Liver (tissue), 9 donors: ENCODE results near the gene KSR2. TPM values are rescaled to one million over a fixed set of nuclear protein-coding genes. Genes with fewer than 3 reads are reported as not detected.

Experiments used
- DNase-seq: peaks from one replicate; pipeline ENCODE4 v3.0.0-alpha.2; 2017; ENCODE audit warnings: low spot score
- H3K27ac ChIP-seq, 2 donors: one replicate each; pipeline ENCODE4 v1.7.0; 2013; ENCODE audit warnings: inconsistent platforms in 2 of 2, low read length in 2 of 2, control low read depth in 1 of 2, low read depth in 1 of 2, mild to moderate bottlenecking in 1 of 2
- H3K27me3 ChIP-seq, 4 donors: one replicate each; pipeline versions ENCODE4 v1.6.1 to v1.7.0; 2013; ENCODE audit warnings: low read length in 3 of 4, inconsistent platforms in 1 of 4, mild to moderate bottlenecking in 1 of 4, moderate library complexity in 1 of 4; ENCODE audit not compliant: control insufficient read depth in 4 of 4, insufficient read depth in 4 of 4
- H3K36me3 ChIP-seq, 4 donors: one replicate each; pipeline versions ENCODE4 v1.6.1 to v1.7.0; 2013; ENCODE audit warnings: low read length in 3 of 4, mild to moderate bottlenecking in 3 of 4, low read depth in 1 of 4, moderate library complexity in 1 of 4; ENCODE audit not compliant: control insufficient read depth in 4 of 4, insufficient read depth in 3 of 4
- H3K4me1 ChIP-seq, 4 donors: one replicate each; pipeline versions ENCODE4 v1.6.1 to v1.7.0; 2013; ENCODE audit warnings: low read length in 3 of 4, mild to moderate bottlenecking in 3 of 4, moderate library complexity in 1 of 4; ENCODE audit not compliant: control insufficient read depth in 4 of 4, insufficient read depth in 4 of 4
- H3K4me3 ChIP-seq, 3 donors: one replicate each; pipeline versions ENCODE4 v1.6.1 to v1.7.0; 2013; ENCODE audit warnings: low read length in 3 of 3, control low read depth in 1 of 3, low read depth in 1 of 3, mild to moderate bottlenecking in 1 of 3
- H3K9ac ChIP-seq, 2 donors: one replicate each; pipeline ENCODE4 v1.7.0; 2013; ENCODE audit warnings: low read length in 2 of 2, mild to moderate bottlenecking in 2 of 2, moderate library complexity in 2 of 2, control low read depth in 1 of 2, low read depth in 1 of 2
- H3K9me3 ChIP-seq, 4 donors: one replicate each; pipeline versions ENCODE4 v1.6.1 to v1.7.0; 2013; ENCODE audit warnings: low read length in 3 of 4; ENCODE audit not compliant: control insufficient read depth in 4 of 4
- CTCF ChIP-seq: fragments of 150-350 bp; IDR thresholded peaks from 2 replicates; pipeline ENCODE4 v1.5.1; 2017; ENCODE audit warnings: improper control_type of control experiment, low read depth, low read length; ENCODE audit not compliant: missing input control
- EGR1 ChIP-seq, 2 donors: IDR thresholded peaks; 2 replicates each; pipeline ENCODE4 v1.6.1; 2016 to 2018; ENCODE audit warnings: antibody characterized with exemption in 2 of 2, low read depth in 2 of 2
- FOXA1 ChIP-seq: IDR thresholded peaks from 2 replicates; pipeline ENCODE4 v1.6.1; 2016; ENCODE audit warnings: antibody characterized with exemption
- FOXA2 ChIP-seq: IDR thresholded peaks from 2 replicates; pipeline ENCODE4 v1.6.1; 2016; ENCODE audit warnings: antibody characterized with exemption
- GABPA ChIP-seq, 2 donors: IDR thresholded peaks in 1 of 2; conservative IDR thresholded peaks in 1 of 2; 2 replicates each; pipeline ENCODE4 v1.6.1; 2016; ENCODE audit warnings: antibody characterized with exemption in 2 of 2, mild to moderate bottlenecking in 1 of 2, moderate library complexity in 1 of 2
- HNF4A ChIP-seq, 2 donors: conservative IDR thresholded peaks; 2 replicates each; pipeline ENCODE4 v1.6.1; 2016; ENCODE audit warnings: antibody characterized with exemption in 2 of 2, mild to moderate bottlenecking in 2 of 2
- HNF4G ChIP-seq: IDR thresholded peaks from 2 replicates; pipeline ENCODE4 v1.6.1; 2016; ENCODE audit warnings: antibody characterized with exemption
- NR2F2 ChIP-seq: IDR thresholded peaks from 2 replicates; pipeline ENCODE4 v1.6.1; 2016; ENCODE audit warnings: antibody characterized with exemption
- RAD21 ChIP-seq, 2 donors: IDR thresholded peaks; 2 replicates each; pipeline ENCODE4 v1.6.1; 2016; ENCODE audit warnings: antibody characterized with exemption in 2 of 2, mild to moderate bottlenecking in 2 of 2
- REST ChIP-seq: IDR thresholded peaks from 2 replicates; pipeline ENCODE4 v1.6.1; 2016; ENCODE audit warnings: antibody characterized with exemption, mild to moderate bottlenecking
- RXRA ChIP-seq, 2 donors: IDR thresholded peaks; 2 replicates each; pipeline ENCODE4 v1.6.1; 2017 to 2018; ENCODE audit warnings: antibody characterized with exemption in 2 of 2, mild to moderate bottlenecking in 1 of 2
- SP1 ChIP-seq: IDR thresholded peaks from 2 replicates; pipeline ENCODE4 v1.6.1; 2018; ENCODE audit warnings: antibody characterized with exemption, mild to moderate bottlenecking
- TAF1 ChIP-seq: conservative IDR thresholded peaks from 2 replicates; pipeline ENCODE4 v1.6.1; 2016; ENCODE audit warnings: antibody characterized with exemption, mild to moderate bottlenecking
- ZBTB33 ChIP-seq: IDR thresholded peaks from 2 replicates; pipeline ENCODE4 v1.6.1; 2016; ENCODE audit warnings: antibody characterized with exemption
- WGBS: extraction: QIAGEN DNeasy Blood & Tissue Kit; methylation state at CpG from one replicate; pipeline ENCODE4 v1.1.7; 2013; 5-methylcytosine and 5-hydroxymethylcytosine counted together
- polyA plus RNA-seq, 2 donors: library from polyadenylated mRNA; stranded (reverse) in 1 of 2; unstranded in 1 of 2; fragments of 200-250 nt in 1 of 2; fragments of >200 nt in 1 of 2; fragmentation: Nextera tagmentation in 1 of 2; extraction: Ambion mirVana in 1 of 2; gene quantifications; one replicate each; pipeline versions ENCODE4 v1.2.1 to v1.2.3, GENCODE V29; 2013 to 2015
- total RNA-seq, 2 donors: library from RNA; depleted of rRNA; stranded (reverse); fragments of >200 nt; gene quantifications; one replicate each; pipeline ENCODE4 v1.2.3, GENCODE V29; 2014
- TF ChIP-seq, protein P1 (sequence below): IDR thresholded peaks from 2 replicates; pipeline ENCODE4 v1.6.1; 2016; ENCODE audit warnings: antibody characterized with exemption
- donor health status: healthy.
- donor health status: healthy.
- donor health status: healthy.
- donor health status: healthy.
- donor health status: healthy.

KSR2 gene
- total and polyA plus RNA-seq, 4 donors = under 0.01 to 0.02 (median under 0.01) TPM; not detected in 1

DNA sequence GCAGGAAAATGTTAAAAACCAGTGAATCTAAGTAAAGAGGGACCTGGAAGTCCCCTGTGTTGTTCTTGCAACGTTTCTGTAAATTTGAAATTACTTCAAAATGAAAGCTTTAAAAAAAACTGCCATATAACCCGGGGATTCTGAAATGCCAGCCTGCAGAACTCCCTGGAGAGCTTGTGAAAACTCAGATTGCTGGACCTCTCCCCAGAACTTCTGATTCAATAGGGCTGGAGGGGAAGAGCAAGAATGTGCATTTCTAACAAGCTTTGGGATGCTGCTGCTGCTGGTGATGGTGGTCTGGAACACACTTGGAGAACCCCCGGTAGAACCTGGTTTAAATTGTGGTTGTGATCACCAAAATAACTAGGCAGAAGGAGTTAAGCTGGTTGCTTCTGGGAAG lies 307.3 kb downstream of the KSR2 start:
- 59% methylated on average over 3 of the region's 3 CpGs for WGBS
- TF ChIP-seq REST = no peak
- no peak for TF ChIP-seq FOXA2
- no peak for TF ChIP-seq CTCF
- no peak for TF ChIP-seq EGR1 (IDR thresholded peaks at IDR 0.05; ENCODE audit: low read depth in 2 of 2)
- no peak for TF ChIP-seq SP1
- TF ChIP-seq, protein P1, sequence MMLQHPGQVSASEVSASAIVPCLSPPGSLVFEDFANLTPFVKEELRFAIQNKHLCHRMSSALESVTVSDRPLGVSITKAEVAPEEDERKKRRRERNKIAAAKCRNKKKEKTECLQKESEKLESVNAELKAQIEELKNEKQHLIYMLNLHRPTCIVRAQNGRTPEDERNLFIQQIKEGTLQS = no peak
- no peak for TF ChIP-seq NR2F2
- TF ChIP-seq GABPA (IDR thresholded peaks at IDR 0.05 in 1 of 2, conservative IDR thresholded peaks at IDR 0.05 in 1 of 2) = no peak
- TF ChIP-seq TAF1 = no peak
- Histone ChIP-seq H3K4me3 (no peak overlapping the region), H3K4me1 (no peaks in the 10 kb centered on the region), H3K9me3 (no peaks in the 10 kb centered on the region), H3K9ac (no peak overlapping the region), H3K27me3 (peaks cover 0 to 7% (median 0%) of the 10 kb centered on the region in 4 donors), H3K27ac (no peak overlapping the region), H3K36me3 (no peaks in the 10 kb centered on the region)
- DNase-seq = no peak

DNA sequence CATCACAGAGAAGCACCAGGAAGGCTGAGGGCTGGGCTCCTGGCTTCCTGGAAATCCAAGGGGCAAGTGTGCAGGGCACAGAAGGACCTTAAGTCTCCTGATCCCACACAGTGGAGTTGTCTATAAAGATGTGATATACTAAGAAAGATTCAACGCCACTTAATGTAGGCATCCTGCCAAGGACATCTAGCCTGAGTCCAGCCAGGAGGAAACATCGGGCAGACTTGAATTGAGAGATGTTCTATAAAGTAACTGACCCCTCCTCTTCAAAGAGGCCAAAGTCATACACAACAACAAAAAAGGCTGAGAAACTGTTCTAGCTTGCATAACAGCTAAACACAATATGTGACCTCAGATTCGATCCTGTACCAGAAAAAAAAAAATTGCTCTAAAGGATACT lies 307.9 kb downstream of the KSR2 start:
- DNase-seq = no peak
- WGBS = 79% methylated on average over 3 of the region's 3 CpGs
- no peak for TF ChIP-seq HNF4G
- TF ChIP-seq SP1 = no peak
- no peak for TF ChIP-seq GABPA (IDR thresholded peaks at IDR 0.05 in 1 of 2, conservative IDR thresholded peaks at IDR 0.05 in 1 of 2)
- TF ChIP-seq TAF1 = no peak
- TF ChIP-seq FOXA2 = no peak
- no peak for TF ChIP-seq EGR1 (IDR thresholded peaks at IDR 0.05; ENCODE audit: low read depth in 2 of 2)
- TF ChIP-seq, protein P1 = no peak
- TF ChIP-seq REST = no peak
- TF ChIP-seq HNF4A (conservative IDR thresholded peaks at IDR 0.05) = no peak
- no peak for TF ChIP-seq RAD21 (IDR thresholded peaks at IDR 0.05)
- TF ChIP-seq RXRA (IDR thresholded peaks at IDR 0.05) = no peak
- no peak for TF ChIP-seq CTCF
- TF ChIP-seq FOXA1 = no peak
- no peak for TF ChIP-seq ZBTB33

More for the DNA sequence above, 307.9 kb downstream of the KSR2 start:
- H3K9ac ChIP-seq = no peak overlapping the region
- no peaks in the 10 kb centered on the region for H3K9me3 ChIP-seq
- no peak overlapping the region for H3K4me3 ChIP-seq
- no peaks in the 10 kb centered on the region for H3K36me3 ChIP-seq
- H3K4me1 ChIP-seq = no peaks in the 10 kb centered on the region
- peaks cover 0 to 4% (median 0%) of the 10 kb centered on the region in 4 donors for H3K27me3 ChIP-seq
- H3K27ac ChIP-seq = no peak overlapping the region
